ENCODE results near the gene MACROD1.
"Not testable (repeated sequence)": the region's sequence is repeated elsewhere in the genome, so short reads cannot be mapped to it uniquely, and the experiment has no call there.

MACROD1 gene

DNA sequence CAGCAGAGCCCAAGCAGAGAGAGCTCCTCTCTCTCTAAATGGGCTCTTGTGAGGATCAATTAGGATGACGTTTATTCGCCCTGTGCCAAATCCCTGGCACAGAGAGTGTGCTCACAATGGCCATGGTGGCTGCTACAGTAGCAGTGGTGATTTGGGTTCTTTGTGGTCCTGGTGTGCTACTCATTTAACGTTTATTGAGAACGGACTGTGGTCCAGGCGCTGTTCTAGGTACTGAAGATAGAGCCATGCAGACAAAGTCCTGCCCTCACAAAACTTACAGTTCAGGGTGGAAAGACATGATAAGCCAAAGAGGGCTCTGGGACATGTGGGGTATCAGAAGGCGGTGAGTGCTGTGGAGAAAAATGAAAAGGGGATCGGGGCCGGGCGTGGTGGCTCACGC, 174.4 kb downstream of the MACROD1 start:
- no peak for DNase-seq

DNA sequence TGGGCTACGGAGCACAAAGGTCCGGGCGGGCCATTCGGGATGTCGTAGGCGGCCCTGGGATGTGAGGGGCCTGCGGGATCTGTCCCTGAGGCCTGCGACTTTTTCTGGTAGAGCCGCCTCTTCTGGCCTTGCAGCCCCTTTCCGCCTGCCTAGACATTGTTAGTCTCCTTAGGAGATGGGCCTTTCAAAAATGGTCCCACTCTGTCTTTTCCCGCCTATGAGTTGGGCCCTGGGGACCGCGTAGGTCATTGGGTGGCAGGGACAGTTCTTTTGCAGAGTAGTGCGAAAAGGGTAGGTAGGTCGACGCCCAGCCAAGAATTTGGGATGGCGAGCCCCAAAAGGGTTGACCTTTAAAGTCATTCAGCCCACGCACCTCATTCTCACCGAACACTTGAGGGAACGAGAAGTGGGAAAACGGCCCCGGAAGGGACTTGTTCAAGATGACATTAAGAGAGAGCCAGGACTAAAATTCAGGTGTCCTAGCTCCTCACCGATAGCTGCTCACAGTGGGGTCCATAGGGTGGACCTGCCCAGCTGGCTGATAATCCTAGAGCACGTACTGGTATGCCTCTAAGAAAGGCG, 178.9 kb downstream of the MACROD1 start:
- DNase-seq: no peak

DNA sequence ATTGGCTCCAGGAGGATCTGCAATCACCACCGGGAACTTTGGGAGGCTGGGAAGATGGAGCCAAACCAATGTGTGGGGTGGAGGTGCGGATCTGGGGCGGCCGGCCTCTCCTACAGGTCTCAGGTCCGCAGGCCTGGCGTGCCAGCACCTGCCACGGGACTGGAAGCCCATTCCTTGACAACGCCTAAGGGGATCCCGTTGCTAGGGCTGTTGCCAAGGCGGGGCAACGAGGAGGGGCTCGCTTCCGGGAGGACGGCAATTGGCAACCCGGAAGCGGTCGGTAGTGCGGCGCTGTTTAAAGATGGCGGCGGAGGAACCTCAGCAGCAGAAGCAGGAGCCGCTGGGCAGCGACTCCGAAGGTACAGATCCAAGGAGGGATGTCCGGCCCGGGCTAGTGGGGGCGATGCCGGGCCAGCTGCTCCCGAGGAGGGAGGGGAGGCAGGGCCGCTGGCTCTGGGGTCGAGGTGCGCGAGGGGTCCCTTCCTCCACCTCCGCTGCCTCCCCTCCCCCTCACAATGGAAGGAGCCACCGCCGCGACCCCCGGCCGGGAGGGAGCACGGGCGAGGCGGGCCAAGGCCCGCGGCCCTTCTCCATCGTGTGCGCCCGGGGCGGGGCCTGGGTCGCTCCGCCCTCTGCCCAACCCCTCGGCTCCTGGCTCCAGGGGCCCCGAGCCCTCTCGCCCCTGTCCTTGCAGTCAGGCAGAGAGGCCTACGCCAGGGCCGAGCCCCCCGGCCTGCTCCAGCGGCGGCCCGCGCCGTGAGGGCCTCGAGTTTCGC, 179.6 kb downstream of the MACROD1 start, which contains the start of gene OTUB1:
TSS of gene OTUB1 (plus strand) at position 283 of the 776 bp plus-strand sequence. CDS start at position 302, 19 bp downstream.
- peak; percentile 91 for DNase-seq

DNA sequence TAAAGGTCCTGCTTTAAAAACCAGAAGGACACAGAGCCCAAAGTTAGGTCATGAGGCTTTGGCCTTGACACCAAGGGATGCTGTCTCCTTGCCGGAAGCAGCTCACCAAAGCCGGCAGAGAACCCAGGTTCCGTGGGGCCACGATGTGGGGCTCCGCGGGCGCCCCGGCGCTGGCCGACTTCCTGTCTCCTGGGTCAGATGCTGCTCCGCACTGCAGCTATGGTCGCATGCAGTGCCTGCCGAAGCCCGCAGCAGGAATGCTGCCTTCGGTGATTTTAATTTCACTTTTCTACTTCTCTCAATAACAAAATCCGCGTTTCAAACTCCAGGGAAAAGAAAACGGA, 180.1 kb downstream of the MACROD1 start:
- peak; percentile 81 for DNase-seq

DNA sequence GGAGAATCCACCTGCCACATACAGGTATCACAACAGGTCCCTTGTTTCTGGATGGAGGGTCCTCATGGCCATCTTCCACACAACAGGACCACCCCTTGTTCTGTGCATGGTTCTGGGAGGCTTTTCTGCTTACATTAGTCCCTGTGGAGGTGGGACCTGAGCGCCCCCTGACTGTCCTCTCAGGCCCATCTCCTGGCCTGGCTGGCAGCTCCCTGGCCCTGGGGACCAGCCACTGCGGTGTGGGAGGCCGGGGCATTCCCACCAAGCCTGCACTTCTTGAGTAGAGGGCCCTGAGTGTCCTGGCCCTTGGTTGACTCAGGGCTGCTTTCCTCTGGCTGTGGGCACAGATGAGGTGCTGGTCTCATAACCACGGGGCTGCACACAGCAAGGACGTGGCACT, 186.5 kb downstream of the MACROD1 start:
- no peak for DNase-seq

DNA sequence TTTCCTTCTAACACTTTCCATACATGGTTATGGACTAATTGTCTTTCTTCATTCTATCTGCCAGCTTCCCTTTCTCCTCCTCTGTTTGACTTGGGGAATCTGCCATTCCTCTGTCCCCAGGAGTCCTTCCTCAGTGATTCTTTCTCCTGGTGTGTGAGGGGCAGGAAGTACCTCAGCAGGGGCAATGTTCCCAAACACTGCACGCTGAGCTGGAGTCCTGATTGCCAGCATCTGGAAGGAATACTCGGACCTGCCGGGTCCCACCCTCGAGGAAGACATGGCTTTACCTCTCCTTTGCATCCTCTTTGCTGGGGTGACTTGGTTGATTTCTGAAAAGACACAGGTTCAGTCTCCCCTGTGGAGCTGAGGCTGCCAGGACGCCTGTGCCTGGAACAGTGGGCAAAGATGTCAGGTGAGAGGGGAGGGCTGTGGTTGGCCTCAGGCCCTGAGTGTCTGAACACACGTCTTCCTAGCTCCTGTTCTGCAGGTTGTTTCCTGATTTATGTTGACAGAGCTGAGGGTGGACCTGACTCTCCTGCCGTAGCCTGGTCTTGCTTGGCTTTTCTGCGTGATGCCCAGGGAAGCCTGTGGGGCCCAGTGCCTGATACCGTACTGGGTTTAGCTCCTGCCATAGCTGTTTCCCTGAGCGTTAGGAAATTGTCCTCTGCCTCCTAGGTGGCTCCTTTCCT, 187.2 kb downstream of the MACROD1 start:
- no peak for DNase-seq

DNA sequence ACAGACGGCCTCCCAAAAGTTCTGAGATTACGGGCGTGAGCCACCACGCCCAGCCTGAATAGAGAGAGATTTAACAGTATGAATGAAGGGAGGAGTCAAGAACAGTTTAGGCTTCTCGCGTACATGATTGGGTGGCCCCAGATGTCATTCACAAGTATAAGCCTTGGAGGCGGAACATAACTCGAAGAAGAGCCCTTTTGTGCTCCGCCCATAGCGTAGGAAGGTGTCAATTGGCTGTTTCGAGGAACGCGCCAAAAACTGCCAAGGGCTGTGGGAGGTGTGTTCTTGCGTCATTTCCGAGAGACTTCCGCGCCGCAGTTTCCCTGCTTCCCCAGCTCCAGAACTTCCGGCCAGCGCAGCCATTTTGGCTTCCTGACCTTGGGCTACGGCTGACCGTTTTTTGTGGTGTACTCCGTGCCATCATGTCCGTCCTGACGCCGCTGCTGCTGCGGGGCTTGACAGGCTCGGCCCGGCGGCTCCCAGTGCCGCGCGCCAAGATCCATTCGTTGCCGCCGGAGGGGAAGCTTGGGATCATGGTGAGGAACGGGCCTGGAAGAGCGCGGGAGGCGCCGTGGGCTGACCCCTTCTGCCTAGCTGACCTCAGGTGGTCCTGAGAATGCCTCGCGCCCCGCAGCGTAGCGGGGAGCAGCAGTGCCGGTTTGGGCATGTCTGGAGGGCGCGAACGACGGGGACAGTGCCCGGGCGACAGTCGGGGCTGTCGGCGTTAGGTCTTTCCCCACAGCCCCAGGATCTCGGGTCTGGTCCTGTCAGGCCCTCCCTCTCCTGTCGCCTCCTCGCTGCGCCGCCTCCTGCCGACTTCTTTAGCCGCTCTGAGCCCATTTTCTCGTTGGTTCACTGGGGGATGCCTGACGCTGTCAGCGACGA, 191.4 kb downstream of the MACROD1 start, which contains the start of gene COX8A:
TSS of gene COX8A (plus strand) at position 362 of the 885 bp plus-strand sequence. CDS start at position 423, 61 bp downstream.
- peak; percentile 94 for DNase-seq

DNA sequence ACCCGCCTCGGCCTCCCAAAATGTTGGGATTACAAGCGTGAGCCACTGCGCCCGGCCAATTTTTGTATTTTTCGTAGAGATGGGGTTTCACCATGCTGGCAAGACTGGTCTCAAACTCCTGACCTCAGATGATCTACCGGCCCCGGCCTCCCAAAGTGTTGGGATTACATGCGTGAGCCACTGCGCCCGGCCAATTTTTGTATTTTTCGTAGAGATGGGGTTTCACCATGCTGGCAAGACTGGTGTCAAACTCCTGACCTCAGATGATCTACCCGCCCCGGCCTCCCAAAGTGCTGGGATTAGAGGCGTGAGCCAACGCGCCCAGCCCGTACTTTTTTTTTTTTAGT, 192.0 kb downstream of the MACROD1 start:
- DNase-seq: not testable (repeated sequence)

DNA sequence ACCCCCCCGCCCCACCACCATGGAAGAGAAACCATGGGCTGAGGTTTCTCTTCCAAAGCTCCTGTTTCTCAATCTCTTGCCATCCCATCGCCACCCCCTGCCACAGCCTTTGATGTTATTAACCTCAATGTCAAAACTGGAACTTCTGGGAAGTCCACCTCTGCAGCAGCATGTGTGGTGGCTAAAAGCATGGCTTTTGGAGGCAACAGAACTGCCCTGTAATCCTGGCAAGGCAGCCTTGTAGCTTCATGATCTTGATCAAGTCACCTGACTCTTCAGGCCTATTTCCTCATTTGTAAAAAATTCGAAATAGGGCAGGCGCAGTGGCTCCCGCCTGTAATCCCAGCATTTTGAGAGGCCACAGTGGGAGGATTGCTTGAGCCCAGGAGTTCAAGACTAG, 195.0 kb downstream of the MACROD1 start:
- DNase-seq: no peak

DNA sequence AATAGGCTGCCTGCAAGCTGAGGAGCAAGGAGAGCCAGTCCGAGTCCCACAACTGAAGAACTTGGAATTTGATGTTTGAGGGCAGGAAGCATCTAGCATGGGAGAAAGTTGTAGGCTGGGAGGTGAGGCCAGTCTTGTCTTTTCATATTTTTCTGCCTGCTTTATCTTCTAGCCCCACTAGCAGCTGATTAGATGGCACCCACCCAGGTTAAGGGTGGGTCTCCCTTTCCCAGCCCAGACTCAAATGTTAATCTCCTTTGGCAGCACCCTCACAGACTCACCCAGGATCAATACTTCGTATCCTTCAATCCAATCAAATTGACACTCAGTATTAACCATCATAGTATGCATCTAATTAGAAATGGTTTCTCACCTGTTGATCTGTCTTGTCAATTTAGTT, 196.5 kb downstream of the MACROD1 start:
- no peak for DNase-seq

DNA sequence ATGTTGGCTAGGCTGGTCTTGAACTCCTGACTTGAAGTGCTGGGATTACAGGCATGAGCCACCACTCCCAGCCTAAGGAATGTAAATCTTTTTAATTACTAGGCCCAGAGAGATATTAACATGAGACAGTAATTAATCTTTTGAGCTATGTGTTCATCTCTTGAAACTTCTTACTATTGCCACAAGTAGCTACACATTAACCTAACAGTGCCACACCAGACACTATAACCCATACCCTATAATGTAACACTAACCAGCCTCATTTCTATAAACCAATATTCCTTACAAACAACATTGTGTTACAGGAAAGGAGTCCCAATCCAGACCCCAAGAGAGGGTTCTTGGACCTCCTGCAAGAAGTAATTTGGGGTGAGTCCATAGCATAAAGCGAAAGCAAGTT, 199.5 kb downstream of the MACROD1 start:
- DNase-seq: no peak

DNA sequence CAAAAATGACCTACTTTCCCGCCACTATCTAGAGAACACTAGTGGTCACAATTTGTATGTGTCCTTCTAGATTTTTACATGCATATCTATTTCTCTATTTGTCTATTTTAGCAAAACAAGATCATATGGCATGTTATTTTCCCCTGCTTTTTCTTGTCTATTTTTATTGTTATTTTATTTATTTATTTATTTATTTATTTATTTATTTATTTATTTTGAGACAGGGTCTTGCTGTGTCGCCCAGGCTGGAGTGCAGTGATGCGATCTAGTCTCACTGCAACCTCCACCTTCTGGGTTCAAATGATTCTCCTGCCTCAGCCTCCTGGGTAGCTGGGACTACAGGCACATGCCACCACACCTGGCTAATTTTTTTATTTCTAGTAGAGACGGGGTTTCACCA, 202.0 kb downstream of the MACROD1 start:
- DNase-seq: not testable (repeated sequence)

DNA sequence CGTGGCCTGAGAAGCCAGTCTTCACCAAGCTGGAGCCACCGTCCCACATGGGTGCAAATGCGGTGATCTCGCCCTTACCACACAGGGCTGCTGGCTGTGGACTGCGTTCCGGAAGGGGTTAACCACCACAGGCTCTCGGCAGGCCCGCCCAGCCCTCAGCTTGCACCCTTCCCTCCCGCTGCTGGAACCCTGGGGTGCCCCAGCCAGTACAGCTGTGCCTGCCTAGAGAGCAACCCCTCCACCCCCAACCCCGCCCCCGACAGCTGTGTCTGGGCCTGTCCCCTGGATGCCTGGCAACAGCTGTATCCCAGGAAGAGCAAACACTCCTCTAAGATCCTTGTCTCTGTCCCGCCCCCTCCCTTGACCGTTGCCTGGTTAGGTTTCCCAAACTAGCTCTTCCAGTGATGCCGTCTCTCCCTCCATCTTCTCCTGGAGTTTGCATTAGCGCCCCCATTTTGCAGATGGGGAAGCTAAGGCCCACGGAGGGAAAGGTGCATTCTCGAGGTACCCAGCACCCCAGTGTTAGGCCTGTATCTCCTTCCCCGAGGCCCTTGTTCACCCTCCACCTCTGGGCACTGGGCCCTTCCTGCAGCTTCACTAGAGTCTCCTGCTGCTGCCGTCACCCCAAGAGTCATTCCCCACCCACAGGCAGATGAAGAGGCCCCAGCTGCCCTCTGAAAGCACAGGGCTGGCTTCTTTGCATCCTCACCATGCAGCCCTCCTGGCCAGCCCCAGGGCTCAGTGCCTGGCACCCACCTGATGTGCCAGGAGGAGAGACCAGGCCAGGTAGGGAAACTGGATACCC, 204.1 kb downstream of the MACROD1 start:
- DNase-seq: peak; percentile 33

DNA sequence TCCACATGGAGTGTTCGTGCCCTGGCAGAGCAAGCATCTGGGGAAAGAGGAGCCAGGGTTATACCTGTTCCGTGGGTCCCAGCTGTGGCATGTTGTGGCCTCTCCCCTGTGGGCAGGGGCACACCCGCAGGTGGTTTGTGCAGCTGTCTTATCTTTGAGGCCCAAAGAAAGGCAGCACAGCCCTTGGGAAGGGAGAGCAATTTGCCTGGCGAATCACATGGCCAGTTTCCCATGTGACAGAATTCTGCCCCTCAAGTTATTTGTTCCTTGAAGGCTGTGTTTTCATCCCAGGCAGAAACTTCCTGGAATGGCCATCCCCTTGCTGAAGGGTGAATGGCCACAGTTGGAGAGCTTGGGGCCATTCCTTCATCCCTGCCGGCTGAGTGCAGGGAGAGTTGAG, 207.9 kb downstream of the MACROD1 start:
- no peak for DNase-seq

DNA sequence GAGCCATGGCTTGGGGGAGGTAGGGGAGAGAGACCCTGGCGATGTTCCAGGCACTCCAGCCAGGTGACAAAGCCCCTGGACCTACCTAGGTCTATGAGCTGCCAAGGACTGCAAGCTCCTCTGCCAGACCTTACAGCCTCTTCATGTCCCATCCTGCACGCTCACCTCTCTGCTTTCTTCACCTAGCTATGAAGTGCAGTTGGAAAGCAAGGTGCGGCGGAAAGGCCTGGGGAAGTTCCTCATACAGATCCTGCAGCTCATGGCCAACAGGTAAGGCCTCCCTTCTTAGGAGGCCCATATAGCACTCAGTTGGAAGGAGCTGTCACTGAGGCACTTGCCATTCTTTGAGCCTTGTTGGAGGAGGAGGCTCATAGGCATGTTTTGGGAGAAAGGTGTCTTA, 213.3 kb downstream of the MACROD1 start:
- no peak for DNase-seq

DNA sequence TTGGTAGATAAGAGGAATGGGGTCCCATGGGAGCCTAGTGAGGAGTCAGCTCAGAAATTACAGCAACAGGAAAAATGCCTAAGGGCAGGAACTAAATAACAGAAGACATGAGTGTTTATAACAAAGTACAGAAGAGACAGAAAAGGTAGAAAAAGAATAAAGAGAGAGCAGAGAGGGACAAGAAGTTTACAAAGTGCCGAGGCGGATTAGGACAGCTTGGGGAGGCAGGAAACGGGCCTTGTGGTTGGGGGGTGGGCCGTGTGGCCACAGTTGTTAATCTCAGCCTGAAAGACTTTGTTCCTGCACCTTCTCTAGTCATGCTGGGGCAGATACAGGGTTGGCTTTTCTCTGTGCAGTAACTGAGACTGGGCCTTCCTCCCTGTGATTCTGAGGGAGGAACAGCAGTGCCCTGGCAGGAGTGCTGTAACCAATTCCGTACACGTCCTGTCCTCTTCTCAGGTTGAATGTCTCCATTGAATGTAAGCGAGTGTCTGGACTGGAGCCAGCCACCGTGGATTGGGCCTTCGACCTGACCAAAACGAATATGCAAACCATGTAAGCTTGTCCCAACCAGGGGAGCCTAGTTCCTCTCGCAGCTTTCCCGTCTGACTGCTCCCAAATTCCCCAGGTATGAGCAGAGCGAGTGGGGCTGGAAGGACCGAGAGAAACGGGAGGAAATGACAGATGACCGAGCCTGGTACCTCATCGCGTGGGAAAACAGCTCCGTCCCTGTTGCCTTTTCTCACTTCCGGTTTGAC, 214.0 kb downstream of the MACROD1 start:
- peak; percentile 34 for DNase-seq
